K562 (cell line): Measurements from ENCODE around the gene FMNL3. TPM values are rescaled to one million over a fixed set of nuclear protein-coding genes. Genes with fewer than 3 reads are reported as not detected.
A peak's percentile ranks its signal among the peaks of the same experiment; 100 is the strongest.

ENCODE experiments used
- ARID2 ChIP-seq: fragments of 450-650 bp; IDR thresholded peaks from 2 replicates; pipeline ENCODE4 v1.6.1; 2017; ENCODE audit warnings: antibody characterized with exemption, mild to moderate bottlenecking
- CBX3 ChIP-seq, 2 experiments: IDR thresholded peaks; 1 replicate in 1 of 2; 2 replicates in 1 of 2; pipeline ENCODE4 v1.6.1; 2012; ENCODE audit warnings: inconsistent platforms in 2 of 2, low read length in 2 of 2, borderline replicate concordance in 1 of 2, control low read depth in 1 of 2
- CHD1 ChIP-seq: fragments of 200-600 bp; sonication (generic); IDR thresholded peaks from one replicate; pipeline ENCODE4 v1.6.1; 2012; ENCODE audit warnings: mild to moderate bottlenecking, moderate library complexity, low read length, inconsistent platforms
- CTBP1 ChIP-seq: fragments of 450-650 bp; IDR thresholded peaks from 2 replicates; pipeline ENCODE4 v1.6.1; 2016; ENCODE audit warnings: borderline replicate concordance
- DEAF1 ChIP-seq: fragments of 450-650 bp; formaldehyde crosslinking; IDR thresholded peaks from 2 replicates; pipeline ENCODE4 v1.4.0; 2020; ENCODE audit warnings: mild to moderate bottlenecking, moderate library complexity
- EHMT2 ChIP-seq: fragments of 450-650 bp; IDR thresholded peaks from 2 replicates; pipeline ENCODE4 v1.6.1; 2018; ENCODE audit warnings: antibody characterized with exemption
- FOXJ2 ChIP-seq: fragments of 200-800 bp; sonication (Bioruptor generic); IDR thresholded peaks from 2 replicates; pipeline ENCODE4 v1.6.1; 2016; ENCODE audit warnings: missing genetic modification characterization, missing compliant biosample characterization
- GABPB1 ChIP-seq: sonication (generic); formaldehyde crosslinking; IDR thresholded peaks from 2 replicates; pipeline ENCODE4 v1.8.0; 2022; ENCODE audit warnings: mild to moderate bottlenecking, missing genetic modification reagents
- HNRNPUL1 ChIP-seq: fragments of 200-400 bp; formaldehyde crosslinking; IDR thresholded peaks from 2 replicates; pipeline ENCODE4 v1.6.1; 2017; ENCODE audit warnings: low read length
- NR2C2 ChIP-seq, 2 experiments: fragments of 200-800 bp in 1 of 2; sonication (Bioruptor generic) in 1 of 2; sonication (generic) in 1 of 2; formaldehyde crosslinking in 1 of 2; IDR thresholded peaks; 2 replicates each; pipeline versions ENCODE4 v1.6.1 to v1.8.0; 2016 to 2022; ENCODE audit warnings: mild to moderate bottlenecking in 1 of 2, missing compliant biosample characterization in 1 of 2, missing genetic modification characterization in 1 of 2, missing genetic modification reagents in 1 of 2
- NUFIP1 ChIP-seq: fragments of 450-650 bp; IDR thresholded peaks from 2 replicates; pipeline ENCODE4 v1.6.1; 2018; ENCODE audit not compliant: partially characterized antibody
- RBM17 ChIP-seq: fragments of 200-400 bp; formaldehyde crosslinking; IDR thresholded peaks from 2 replicates; pipeline ENCODE4 v1.6.1; 2017; ENCODE audit warnings: low read depth, mild to moderate bottlenecking, low read length, borderline replicate concordance
- SREBF2 ChIP-seq: sonication (generic); formaldehyde crosslinking; IDR thresholded peaks from 2 replicates; pipeline ENCODE4 v1.4.0; 2020; ENCODE audit warnings: mild to moderate bottlenecking, missing genetic modification reagents
- STAG1 ChIP-seq: sonication (generic); formaldehyde crosslinking; IDR thresholded peaks from 2 replicates; pipeline ENCODE4 v1.5.0; 2020; ENCODE audit warnings: missing genetic modification reagents, borderline replicate concordance
- TFAM ChIP-seq: fragments of 250-450 bp; sonication (Bioruptor Pico); conservative IDR thresholded peaks from 2 replicates; pipeline ENCODE4 v1.5.0; 2021; ENCODE audit warnings: mild to moderate bottlenecking, moderate library complexity
- ZNF121 ChIP-seq: sonication (generic); formaldehyde crosslinking; conservative IDR thresholded peaks from 2 replicates; pipeline ENCODE4 v1.8.0; 2022; ENCODE audit warnings: missing genetic modification reagents
- polyA plus RNA-seq, 8 experiments: library from polyadenylated mRNA; depleted of rRNA in 4 of 8; stranded (reverse) in 5 of 8; unstranded in 3 of 8; fragments of >200 nt; fragmentation: Nextera tagmentation in 2 of 8; fragmentation: Illumina TruSeq in 1 of 8; extraction: Ambion mirVana in 2 of 8; extraction: Trizol in 1 of 8; gene quantifications; 2 replicates each; pipeline versions ENCODE4 v1.2.1 to v1.2.3, GENCODE V29; 2011 to 2014; ENCODE audit warnings: inconsistent platforms in 1 of 8, missing spikeins in 1 of 8
- total RNA-seq, 7 experiments: library from RNA; depleted of rRNA in 6 of 7; stranded (reverse); fragments of >200 nt in 6 of 7; fragmentation: Illumina TruSeq in 2 of 7; extraction: Trizol in 2 of 7; gene quantifications; 2 replicates each; pipeline versions ENCODE4 v1.2.1 to v1.2.3, GENCODE V29; 2011 to 2021; ENCODE audit warnings: low replicate concordance in 1 of 7
- TF ChIP-seq, protein P1 (sequence below): sonication (generic); formaldehyde crosslinking; IDR thresholded peaks from 2 replicates; pipeline ENCODE4 v1.8.1; 2022; ENCODE audit warnings: missing genetic modification reagents
- TF ChIP-seq, protein P2 (sequence below): sonication (generic); formaldehyde crosslinking; IDR thresholded peaks from 2 replicates; pipeline ENCODE4 v1.8.1; 2022; ENCODE audit warnings: missing genetic modification reagents
- TF ChIP-seq, protein P3 (sequence below): fragments of 450-650 bp; IDR thresholded peaks from 2 replicates; pipeline ENCODE4 v1.7.0; 2016; ENCODE audit warnings: borderline replicate concordance
- TF ChIP-seq, protein P4 (sequence below): fragments of 150-350 bp; IDR thresholded peaks from 2 replicates; pipeline ENCODE4 v1.6.1; 2014; ENCODE audit warnings: low read depth, mild to moderate bottlenecking, low read length, borderline replicate concordance

Gene FMNL3
- total and polyA plus RNA-seq, 9 of the 15 experiments (the other 6 are each of a cell fraction or from before 2014, with no cell fraction given) = 0.49 to 14.4 (median 6.8) TPM

DNA sequence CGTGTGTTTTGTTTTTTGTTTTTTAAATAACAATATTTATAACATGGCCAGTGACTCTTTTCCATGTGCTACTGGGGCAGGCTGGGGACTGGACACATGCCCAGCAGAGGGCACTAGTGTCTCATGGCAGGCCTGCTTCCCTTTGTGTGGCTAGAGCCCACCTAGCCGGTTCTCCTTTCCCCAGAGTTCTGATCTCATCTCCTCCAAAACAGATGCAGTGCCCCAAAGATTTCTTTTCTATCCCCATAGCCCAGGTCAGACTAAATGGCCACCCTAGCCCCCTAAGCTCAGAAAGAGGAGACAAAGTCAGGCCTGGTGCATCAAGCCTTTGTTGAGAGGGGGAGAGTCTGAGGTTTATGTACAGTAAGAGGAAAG, 62.6 kb downstream of the FMNL3 start (continued):
- TF ChIP-seq, protein P1, sequence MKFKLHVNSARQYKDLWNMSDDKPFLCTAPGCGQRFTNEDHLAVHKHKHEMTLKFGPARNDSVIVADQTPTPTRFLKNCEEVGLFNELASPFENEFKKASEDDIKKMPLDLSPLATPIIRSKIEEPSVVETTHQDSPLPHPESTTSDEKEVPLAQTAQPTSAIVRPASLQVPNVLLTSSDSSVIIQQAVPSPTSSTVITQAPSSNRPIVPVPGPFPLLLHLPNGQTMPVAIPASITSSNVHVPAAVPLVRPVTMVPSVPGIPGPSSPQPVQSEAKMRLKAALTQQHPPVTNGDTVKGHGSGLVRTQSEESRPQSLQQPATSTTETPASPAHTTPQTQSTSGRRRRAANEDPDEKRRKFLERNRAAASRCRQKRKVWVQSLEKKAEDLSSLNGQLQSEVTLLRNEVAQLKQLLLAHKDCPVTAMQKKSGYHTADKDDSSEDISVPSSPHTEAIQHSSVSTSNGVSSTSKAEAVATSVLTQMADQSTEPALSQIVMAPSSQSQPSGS (CRISPR knock-in tag) = no peak
- TF ChIP-seq, protein P2, sequence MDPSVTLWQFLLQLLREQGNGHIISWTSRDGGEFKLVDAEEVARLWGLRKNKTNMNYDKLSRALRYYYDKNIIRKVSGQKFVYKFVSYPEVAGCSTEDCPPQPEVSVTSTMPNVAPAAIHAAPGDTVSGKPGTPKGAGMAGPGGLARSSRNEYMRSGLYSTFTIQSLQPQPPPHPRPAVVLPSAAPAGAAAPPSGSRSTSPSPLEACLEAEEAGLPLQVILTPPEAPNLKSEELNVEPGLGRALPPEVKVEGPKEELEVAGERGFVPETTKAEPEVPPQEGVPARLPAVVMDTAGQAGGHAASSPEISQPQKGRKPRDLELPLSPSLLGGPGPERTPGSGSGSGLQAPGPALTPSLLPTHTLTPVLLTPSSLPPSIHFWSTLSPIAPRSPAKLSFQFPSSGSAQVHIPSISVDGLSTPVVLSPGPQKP = no peak
- TF ChIP-seq, protein P3, sequence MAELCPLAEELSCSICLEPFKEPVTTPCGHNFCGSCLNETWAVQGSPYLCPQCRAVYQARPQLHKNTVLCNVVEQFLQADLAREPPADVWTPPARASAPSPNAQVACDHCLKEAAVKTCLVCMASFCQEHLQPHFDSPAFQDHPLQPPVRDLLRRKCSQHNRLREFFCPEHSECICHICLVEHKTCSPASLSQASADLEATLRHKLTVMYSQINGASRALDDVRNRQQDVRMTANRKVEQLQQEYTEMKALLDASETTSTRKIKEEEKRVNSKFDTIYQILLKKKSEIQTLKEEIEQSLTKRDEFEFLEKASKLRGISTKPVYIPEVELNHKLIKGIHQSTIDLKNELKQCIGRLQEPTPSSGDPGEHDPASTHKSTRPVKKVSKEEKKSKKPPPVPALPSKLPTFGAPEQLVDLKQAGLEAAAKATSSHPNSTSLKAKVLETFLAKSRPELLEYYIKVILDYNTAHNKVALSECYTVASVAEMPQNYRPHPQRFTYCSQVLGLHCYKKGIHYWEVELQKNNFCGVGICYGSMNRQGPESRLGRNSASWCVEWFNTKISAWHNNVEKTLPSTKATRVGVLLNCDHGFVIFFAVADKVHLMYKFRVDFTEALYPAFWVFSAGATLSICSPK = no peak
- no peak for TF ChIP-seq CBX3 (IDR thresholded peaks at IDR 0.05; ENCODE audit: borderline replicate concordance in 1 of 2, low read length in 2 of 2)
- no peak for TF ChIP-seq HNRNPUL1
- no peak for TF ChIP-seq FOXJ2
- TF ChIP-seq NR2C2 (CRISPR knock-in tag; IDR thresholded peaks at IDR 0.05) = 0 out of 2 replicates have a peak, but pooled peaks have one; percentile 25
- no peak for TF ChIP-seq NR2C2 (tag; IDR thresholded peaks at IDR 0.05)
- TF ChIP-seq EHMT2 = no peak
- no peak for TF ChIP-seq NUFIP1
- TF ChIP-seq CHD1 = no peak
- no peak for TF ChIP-seq ZNF121 (CRISPR knock-in tag)
- TF ChIP-seq GABPB1 (CRISPR knock-in tag) = no peak
- peak; percentile 98 for TF ChIP-seq ARID2
- TF ChIP-seq TFAM (CRISPR knock-in tag) = no peak
- TF ChIP-seq RBM17 = no peak
- TF ChIP-seq SREBF2 (CRISPR knock-in tag) = no peak
- TF ChIP-seq CTBP1 = no peak
- TF ChIP-seq, protein P4, sequence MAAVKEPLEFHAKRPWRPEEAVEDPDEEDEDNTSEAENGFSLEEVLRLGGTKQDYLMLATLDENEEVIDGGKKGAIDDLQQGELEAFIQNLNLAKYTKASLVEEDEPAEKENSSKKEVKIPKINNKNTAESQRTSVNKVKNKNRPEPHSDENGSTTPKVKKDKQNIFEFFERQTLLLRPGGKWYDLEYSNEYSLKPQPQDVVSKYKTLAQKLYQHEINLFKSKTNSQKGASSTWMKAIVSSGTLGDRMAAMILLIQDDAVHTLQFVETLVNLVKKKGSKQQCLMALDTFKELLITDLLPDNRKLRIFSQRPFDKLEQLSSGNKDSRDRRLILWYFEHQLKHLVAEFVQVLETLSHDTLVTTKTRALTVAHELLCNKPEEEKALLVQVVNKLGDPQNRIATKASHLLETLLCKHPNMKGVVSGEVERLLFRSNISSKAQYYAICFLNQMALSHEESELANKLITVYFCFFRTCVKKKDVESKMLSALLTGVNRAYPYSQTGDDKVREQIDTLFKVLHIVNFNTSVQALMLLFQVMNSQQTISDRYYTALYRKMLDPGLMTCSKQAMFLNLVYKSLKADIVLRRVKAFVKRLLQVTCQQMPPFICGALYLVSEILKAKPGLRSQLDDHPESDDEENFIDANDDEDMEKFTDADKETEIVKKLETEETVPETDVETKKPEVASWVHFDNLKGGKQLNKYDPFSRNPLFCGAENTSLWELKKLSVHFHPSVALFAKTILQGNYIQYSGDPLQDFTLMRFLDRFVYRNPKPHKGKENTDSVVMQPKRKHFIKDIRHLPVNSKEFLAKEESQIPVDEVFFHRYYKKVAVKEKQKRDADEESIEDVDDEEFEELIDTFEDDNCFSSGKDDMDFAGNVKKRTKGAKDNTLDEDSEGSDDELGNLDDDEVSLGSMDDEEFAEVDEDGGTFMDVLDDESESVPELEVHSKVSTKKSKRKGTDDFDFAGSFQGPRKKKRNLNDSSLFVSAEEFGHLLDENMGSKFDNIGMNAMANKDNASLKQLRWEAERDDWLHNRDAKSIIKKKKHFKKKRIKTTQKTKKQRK = no peak
- TF ChIP-seq DEAF1 (CRISPR knock-in tag) = peak; percentile 99
- peak; percentile 67; the same call in 1 of the 2 replicates for TF ChIP-seq STAG1 (CRISPR knock-in tag)
